GM21447 (cell line): ENCODE results near the gene EMC9.

ENCODE experiments used
- ATAC-seq: cut with Tn5 transposase; IDR thresholded peaks from one replicate; pipeline ENCODE4 v1.9.1; 2021; ENCODE audit not compliant: unreplicated experiment

Gene EMC9

GRCh38 chr14:24132061-24132685 is 9.2 kb downstream of the EMC9 start:
- no peak for ATAC-seq

GRCh38 chr14:24131549-24131966 is 9.8 kb downstream of the EMC9 start:
- no peak for ATAC-seq

DNA sequence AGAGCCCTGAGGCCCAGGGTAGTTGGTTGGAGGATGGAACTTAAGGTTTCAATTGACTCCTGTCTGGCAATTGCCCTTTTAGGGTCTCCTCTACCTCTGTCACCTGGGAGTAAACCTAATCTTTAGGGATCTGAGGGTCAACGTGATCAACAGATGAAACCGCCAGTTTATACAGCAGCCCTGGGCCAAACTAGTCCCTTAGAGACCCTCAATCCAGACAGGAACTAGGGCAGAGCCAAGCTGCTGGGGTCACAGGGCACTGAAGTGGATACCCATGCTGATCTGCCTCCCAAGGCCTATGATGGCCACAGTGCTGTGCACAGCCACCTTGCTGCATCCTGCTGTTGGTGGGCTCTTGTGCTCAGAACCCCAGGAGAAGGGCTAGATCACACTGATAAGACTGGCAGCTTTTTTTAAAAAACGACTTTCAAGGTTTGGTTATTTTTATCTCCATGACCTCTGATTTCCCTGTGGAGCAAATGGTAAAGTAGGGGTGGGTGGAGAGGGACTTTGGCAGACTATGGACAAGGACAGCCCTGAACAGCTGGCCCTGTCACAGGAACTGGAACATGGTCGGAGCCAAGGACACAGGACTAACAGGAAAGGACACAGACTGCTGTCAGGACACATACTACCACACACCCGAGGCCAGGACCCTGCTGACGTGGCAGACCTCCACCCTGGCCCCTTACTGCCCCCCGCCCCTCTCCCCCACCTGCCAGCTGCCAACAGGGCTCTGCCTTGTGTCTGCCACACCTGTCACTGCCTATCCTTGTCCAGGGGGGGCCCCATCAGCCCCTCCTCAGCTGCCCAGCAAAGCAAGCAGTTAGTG is 10.5 kb downstream of the EMC9 start:
- ATAC-seq: no peak

- ATAC-seq: no peak
These were observed 11.0 kb downstream of the EMC9 start, which contains the start of gene FITM1 for GRCh38 chr14:24130380-24130716. Gene FITM1, plus strand, starts transcription at chr14:24130659. Its CDS starts 905 bp downstream, at chr14:24131564.

GRCh38 chr14:24129410-24129998 is 11.9 kb downstream of the EMC9 start:
- ATAC-seq: no peak

GRCh38 chr14:24127673-24128072 is 13.7 kb downstream of the EMC9 start:
- no peak for ATAC-seq

GRCh38 chr14:24126939-24127338 is 14.5 kb downstream of the EMC9 start:
- no peak for ATAC-seq

- peak; percentile 55 for ATAC-seq
These were observed 17.7 kb downstream of the EMC9 start for GRCh38 chr14:24123424-24124417.

GRCh38 chr14:24122898-24123297 is 18.5 kb downstream of the EMC9 start:
- no peak for ATAC-seq

DNA sequence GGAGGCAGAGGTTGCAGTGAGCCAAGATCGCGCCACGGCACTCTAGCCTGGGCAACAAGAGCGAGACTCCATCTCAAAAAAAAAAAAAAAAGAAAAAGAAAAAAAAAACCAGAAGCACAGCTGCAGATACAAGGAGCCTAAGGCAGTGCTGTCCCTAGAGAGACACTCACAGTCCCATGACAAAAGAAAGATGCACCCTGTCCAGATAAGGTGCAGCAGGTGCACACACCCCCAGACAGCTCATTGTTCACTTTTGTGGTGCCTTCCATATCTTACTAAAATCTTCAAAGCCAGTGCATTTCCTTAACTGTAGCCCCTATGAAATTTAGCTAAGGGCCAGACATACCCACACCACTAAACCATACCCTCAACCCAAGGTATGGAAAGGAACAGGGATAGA is 19.0 kb downstream of the EMC9 start:
- no peak for ATAC-seq

DNA sequence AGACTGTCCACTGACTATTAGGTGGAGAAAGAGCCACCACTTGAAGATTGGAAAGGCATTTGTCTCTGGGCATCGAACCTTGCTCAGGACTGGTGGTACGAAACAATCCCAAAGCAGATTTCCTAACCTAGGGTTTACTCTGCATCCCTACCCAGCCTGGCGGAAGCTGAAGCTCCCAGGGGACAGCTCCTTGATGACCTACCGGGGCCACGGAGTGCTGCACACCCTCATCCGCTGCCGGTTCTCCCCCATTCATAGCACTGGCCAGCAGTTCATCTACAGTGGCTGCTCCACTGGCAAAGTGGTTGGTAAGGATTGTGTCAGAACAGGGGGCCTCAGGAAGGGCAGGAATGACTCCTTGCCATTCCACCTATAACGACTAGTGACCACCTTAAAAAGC is 20.2 kb downstream of the EMC9 start:
- no peak for ATAC-seq

- no peak for ATAC-seq
These were observed 21.7 kb downstream of the EMC9 start for GRCh38 chr14:24119691-24120090.

DNA sequence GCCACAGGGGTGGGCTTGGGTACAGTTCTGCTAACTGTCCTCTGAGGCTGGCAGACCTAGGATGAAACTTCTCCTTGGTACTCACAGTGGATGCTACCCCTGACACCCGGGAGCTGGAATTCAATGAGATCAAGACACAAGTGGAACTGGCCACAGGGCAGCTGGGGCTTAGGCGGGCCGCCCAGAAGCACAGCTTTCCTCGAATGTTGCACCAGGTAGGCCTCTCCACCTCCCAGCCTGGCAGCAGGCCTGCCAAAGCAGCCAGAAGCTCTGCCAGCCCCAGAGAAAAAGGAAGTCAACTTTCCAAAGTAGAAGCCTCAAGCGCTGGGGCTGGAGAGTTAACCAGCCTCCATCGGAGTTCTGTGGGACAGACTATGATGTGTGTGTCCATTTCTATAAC is 24.2 kb downstream of the EMC9 start:
- ATAC-seq: no peak

DNA sequence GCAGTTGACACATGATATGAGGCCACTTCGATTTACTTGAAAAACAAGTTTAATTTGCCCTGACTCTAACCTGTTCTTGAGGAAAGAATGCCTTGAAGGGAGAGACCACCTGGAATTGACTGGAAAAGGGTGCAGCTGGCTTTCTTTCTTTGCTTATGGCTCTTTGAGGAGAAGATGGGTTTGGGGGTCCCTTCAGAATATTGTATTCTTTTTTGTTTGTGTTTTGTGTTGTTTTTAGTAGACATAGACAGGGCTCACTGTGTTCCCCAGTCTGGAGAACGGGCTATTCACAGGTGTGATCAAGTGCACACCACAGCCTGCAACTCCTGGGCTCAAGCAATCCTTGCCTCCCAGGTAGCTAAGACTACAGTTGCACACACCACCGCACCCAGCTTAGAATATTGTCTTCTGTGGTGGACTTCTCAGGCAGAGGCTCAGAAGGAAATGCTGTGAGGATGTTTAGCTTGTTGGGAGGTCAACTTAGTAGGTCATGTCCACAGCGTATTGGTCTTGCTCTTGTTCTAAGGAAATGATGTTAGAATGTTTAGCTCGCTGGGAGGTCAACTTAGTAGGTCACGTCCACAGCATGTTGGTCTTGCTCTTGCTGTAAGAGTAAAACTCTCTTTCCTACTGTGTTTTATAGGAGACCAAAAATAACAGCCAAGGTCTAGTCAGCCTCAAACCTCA is 25.1 kb downstream of the EMC9 start:
- ATAC-seq: no peak

GRCh38 chr14:24115422-24116127 is 25.8 kb downstream of the EMC9 start:
- no peak for ATAC-seq

DNA sequence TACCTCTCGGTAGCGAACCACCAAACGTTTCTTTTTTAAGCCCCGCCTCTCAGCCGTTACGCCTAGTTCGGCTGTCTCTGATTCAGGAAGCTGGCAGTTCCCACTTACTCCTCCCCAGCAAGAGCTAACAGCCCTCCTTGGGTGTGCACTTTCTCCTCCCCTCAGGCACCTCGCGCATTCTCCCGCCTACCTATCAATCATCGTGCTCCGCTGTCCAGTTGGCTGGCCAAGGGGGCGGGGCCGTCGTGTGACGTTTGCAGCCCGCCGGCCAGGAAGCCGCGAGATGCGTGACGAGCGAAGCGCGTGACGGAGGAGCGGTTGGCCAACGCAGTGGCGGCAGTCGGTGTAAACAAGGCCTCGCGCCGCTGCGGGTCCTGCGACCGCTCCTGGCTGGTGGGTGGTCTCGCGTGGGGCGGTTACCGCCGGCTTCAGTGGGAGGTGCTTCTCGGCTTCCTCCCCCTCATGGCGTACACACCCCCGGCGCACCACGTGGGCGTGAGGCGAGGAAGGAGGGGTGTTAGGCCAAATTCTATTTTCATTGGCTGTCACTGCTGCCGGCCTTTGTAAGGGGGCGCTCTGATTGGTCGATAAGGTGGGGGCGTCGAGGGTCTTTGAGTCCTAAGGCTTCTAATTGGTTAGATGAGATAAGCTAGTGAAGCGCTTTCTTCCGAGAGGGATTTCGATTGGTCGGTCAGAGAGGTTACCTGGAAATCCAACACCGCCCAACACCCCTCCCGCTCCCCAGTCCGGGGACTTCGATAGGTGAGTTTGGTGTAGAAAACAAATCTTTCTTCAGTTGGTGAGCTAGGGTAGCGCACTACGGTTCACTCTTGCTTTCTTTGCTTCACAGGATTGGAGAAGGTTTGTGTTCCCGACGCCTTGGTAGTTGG is 26.6 kb downstream of the EMC9 start, which contains the start of the genes DCAF11 and NRL:
Gene DCAF11 (plus strand): TSS at position 246 of the 890 bp plus-strand sequence. CDS start 818 bp downstream, outside the sequence.
Gene NRL (minus strand): TSS at position 418 of the 890 bp plus-strand sequence. CDS start 32,101 bp downstream, outside the sequence.
- peak; percentile 81 for ATAC-seq

- peak; percentile 32 for ATAC-seq
These were observed 27.4 kb downstream of the EMC9 start for GRCh38 chr14:24113801-24114531.

- no peak for ATAC-seq
These were observed 28.0 kb downstream of the EMC9 start for GRCh38 chr14:24113379-24113800.
